H1 (cell line): ENCODE results near the gene DLAT.

ENCODE experiments used
- ASH2L ChIP-seq: fragments of 200-600, 300-600 bp; sonication (generic); IDR thresholded peaks from one replicate; pipeline ENCODE4 v1.7.1; 2017; ENCODE audit warnings: low read length
- EP300 ChIP-seq, 2 experiments: IDR thresholded peaks; 1 replicate in 1 of 2; 2 replicates in 1 of 2; pipeline ENCODE4 v1.6.1; 2011 to 2012; ENCODE audit warnings: low read depth in 2 of 2, low read length in 2 of 2, mild to moderate bottlenecking in 2 of 2, borderline replicate concordance in 1 of 2, inconsistent platforms in 1 of 2, moderate library complexity in 1 of 2
- TF ChIP-seq, protein P1 (sequence below), 3 experiments: IDR thresholded peaks; 1 replicate in 2 of 3; 2 replicates in 1 of 3; pipeline versions ENCODE4 v1.5.1 to v1.6.1; 2011; ENCODE audit warnings: low read length in 3 of 3, mild to moderate bottlenecking in 3 of 3, inconsistent platforms in 2 of 3, low read depth in 1 of 3, moderate library complexity in 1 of 3; ENCODE audit not compliant: insufficient read depth in 1 of 3; ENCODE audit errors: control extremely low read depth in 1 of 3

DNA sequence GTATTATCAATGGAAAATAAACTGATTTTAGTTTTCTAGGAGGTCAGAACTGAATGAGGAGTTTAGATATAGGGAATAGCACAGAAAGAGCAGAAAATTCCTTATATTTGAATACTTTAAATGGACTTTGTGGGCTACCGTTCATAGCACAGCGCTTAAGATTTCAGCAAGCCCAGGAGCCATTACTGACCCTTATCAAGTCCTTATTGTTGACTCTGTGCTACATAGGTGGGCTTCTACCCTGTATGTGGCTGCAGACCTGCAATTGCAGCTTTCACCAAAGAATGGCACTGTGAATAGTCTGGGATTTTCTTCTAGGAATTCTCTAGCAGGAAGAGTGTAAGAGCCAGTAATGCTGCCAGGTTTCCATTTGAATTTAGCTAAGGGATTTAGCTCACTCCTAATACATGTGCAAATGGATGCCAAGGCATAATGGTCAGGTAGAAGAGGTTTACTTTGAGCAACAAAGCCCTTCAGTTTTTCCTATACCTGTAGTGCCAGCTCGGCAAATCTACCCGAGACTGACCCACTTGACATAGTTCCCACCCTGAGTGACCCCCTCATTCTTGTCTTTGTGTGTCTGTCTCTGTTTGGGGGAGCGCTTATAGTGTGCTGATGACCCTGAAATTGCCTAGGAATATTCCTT is 42.5 kb upstream of the DLAT start:
- TF ChIP-seq, protein P1, sequence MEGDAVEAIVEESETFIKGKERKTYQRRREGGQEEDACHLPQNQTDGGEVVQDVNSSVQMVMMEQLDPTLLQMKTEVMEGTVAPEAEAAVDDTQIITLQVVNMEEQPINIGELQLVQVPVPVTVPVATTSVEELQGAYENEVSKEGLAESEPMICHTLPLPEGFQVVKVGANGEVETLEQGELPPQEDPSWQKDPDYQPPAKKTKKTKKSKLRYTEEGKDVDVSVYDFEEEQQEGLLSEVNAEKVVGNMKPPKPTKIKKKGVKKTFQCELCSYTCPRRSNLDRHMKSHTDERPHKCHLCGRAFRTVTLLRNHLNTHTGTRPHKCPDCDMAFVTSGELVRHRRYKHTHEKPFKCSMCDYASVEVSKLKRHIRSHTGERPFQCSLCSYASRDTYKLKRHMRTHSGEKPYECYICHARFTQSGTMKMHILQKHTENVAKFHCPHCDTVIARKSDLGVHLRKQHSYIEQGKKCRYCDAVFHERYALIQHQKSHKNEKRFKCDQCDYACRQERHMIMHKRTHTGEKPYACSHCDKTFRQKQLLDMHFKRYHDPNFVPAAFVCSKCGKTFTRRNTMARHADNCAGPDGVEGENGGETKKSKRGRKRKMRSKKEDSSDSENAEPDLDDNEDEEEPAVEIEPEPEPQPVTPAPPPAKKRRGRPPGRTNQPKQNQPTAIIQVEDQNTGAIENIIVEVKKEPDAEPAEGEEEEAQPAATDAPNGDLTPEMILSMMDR (IDR thresholded peaks at IDR 0.05; ENCODE audit: control extremely low read depth in 1 of 3, insufficient read depth in 1 of 3, low read depth in 1 of 3, low read length in 3 of 3) = no peak
- no peak for TF ChIP-seq EP300 (IDR thresholded peaks at IDR 0.05; ENCODE audit: borderline replicate concordance in 1 of 2, low read depth in 2 of 2, low read length in 2 of 2)
- TF ChIP-seq ASH2L = no peak
